HG03565 (cell line): ENCODE data around the gene LPCAT1.
"Not testable (repeated sequence)": the region's sequence is repeated elsewhere in the genome, so short reads cannot be mapped to it uniquely, and the experiment has no call there.

Experiments
- ATAC-seq: cut with Tn5 transposase; IDR thresholded peaks from one replicate; pipeline ENCODE4 v1.9.1; 2021; ENCODE audit warnings: mild to moderate bottlenecking, moderate library complexity; ENCODE audit not compliant: unreplicated experiment

Gene LPCAT1

GRCh38 chr5:1510151-1510561 is 13.6 kb downstream of the LPCAT1 start:
- no peak for ATAC-seq

DNA sequence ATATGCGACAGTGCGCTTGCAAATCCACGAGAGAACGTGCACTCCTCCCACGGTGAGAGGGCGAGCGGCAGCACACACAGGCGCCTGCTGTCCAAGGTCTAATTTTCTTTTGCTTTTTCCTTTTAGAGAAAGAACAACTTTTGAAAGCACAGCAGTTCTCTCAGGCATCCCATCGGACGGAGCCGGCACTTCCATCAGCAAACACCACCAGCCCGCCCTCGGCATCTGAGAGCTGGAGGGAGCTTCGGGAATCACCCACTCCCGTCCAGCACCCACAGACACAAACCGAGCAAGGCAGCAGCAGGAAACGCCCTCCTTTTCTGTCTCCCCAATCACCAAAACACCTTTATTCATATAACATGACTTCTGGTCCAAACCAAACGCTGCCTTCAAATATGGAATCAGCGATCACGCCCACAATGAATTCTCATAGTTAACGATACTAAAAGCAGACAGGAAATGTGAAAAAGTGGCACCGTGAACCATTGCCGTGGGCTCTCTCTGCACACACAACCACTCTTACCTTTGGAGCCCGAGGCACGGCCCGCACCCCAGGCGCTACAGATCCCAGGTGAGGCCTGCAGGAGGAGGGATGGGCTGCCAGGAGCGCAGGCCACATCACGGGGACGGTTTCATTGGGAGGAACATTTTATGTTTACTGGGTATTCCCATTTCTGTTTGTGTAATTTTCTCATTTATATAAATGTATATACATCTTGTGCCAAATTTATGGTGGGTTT is 14.2 kb downstream of the LPCAT1 start:
- ATAC-seq, result no peak

GRCh38 chr5:1508659-1509290 is 15.0 kb downstream of the LPCAT1 start:
- ATAC-seq, result no peak

DNA sequence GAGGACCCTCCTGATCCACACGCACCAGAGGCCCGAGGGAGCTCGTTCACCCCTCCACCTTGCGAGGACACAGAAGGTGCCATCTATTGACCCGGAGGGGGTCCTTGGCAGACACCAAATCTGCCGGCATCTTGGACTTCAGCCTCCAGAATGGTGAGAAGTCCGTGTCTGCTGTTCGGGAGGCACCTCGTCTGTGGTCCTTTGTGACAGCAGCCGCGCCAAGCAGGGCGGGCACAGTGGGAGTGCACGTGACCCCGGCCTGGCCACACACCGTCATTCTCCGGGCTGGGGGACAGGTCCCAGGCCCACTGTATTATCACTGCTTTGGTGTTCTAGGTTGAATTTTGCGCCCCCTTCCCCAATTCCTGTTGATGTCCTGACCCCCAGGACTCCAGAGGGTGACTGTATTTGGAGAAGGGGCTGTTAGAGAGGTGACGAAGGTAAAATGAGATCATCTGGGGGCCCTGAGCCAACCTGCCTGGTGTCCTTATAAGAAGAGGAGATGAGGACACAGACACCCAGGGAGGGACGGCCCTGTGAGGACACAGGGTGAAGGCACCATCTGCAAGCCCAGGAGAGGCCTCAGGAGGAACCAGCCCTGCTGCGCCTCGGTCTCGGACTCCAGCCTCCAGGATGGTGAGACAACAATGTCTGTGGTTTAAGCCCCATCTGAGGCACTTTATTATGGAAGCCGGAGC is 15.7 kb downstream of the LPCAT1 start:
- no peak for ATAC-seq

DNA sequence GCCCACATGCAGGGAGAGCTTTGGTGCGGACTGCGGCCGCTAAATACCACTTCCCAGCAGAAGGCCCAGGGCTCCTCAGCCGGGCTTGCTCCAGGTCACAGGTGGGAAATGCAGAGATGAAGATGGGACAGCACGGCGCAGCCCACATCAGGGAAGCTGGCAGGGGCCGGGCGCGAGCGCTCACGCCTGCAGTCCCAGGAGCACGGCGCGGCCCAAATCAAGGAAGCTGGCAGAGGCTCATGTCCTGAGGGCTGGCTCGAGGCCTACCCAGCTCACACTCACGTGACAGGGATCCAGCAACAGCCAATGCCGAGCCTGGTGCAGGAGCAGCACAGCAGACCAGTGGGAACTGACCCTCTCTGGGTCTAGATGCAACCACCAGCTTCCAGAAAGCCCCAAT is 16.3 kb downstream of the LPCAT1 start:
- no peak for ATAC-seq

GRCh38 chr5:1507014-1507375 is 16.8 kb downstream of the LPCAT1 start:
- ATAC-seq, result no peak

- ATAC-seq, result no peak
Observed at GRCh38 chr5:1506242-1507013, 17.3 kb downstream of the LPCAT1 start.

DNA sequence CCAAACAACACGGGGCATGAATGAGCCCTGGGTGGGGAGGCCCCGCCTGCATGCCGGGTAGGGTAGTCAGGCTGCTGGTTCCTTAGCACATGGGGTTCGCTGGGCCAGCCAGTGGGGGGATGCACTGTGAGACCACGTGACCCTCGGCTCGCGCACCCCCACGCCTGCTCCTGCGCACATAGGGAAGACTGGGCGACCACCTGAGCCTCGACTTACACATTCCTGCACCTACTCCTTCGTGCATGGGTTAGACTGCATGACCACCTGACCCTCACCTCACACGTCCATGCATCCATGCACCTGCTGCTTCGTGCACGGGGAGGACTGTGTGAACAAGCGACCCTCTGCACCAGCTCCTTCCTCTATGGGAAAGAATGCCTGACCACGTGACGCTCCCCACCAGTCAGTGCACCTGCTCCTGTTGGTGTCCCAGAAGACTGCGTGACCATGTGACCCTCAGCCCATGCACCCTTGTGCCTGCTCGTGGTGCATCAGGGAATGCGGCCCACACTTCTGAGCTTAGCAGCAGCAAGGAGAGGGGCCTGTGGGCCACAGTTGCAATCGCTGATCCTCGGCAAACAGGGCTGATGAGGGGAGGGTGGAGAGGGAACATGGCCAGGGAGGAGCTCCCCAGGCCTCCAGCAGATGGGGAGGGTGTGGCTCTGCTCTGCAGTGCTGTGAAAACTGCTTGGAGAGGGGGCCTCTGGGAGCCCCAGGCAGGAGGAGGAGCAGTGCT is 18.1 kb downstream of the LPCAT1 start:
- no peak for ATAC-seq

- ATAC-seq, result not testable (repeated sequence)
Observed at GRCh38 chr5:1505089-1505488, 18.7 kb downstream of the LPCAT1 start.

DNA sequence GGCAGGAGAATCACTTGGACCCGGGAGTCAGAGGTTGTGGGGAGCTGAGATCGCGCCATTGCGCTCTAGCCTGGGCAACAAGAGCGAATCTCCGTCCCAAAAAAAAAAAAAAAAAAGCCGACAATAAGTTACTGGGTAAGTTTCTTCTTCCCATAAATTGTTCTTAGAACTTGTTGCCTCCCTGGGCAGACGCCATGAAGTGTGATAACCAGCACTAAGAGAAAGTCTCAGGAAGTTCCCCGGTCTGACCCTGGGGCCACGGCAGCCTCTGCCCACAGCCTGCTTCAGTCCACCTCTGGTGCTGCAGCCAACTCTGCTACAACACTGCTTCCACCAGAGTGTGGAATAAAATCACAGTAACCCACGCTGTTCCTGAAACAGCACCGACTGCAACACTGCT is 19.1 kb downstream of the LPCAT1 start:
- ATAC-seq, result no peak

- no peak for ATAC-seq
Observed at GRCh38 chr5:1504069-1504595, 19.6 kb downstream of the LPCAT1 start.

GRCh38 chr5:1503241-1504068 is 20.3 kb downstream of the LPCAT1 start:
- ATAC-seq, result peak; percentile 20

DNA sequence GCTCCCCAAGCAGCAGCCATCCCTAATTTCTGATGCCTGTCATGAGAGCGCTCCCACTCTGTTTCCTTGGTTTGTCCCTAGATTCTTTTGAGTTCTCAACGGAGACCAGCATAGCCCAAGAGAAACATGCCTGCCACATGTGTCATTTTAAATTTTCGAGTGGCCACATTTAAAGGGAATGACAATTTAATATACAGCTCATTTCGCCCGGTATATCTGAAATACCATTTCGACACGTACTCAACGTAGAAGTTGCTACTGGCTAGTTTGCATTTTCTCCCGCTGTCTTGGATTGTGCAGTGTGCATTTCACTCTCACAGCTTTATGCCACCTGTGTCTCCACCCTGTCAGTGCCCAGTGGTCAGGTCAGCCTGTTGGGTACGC is 21.0 kb downstream of the LPCAT1 start:
- ATAC-seq, result no peak

DNA sequence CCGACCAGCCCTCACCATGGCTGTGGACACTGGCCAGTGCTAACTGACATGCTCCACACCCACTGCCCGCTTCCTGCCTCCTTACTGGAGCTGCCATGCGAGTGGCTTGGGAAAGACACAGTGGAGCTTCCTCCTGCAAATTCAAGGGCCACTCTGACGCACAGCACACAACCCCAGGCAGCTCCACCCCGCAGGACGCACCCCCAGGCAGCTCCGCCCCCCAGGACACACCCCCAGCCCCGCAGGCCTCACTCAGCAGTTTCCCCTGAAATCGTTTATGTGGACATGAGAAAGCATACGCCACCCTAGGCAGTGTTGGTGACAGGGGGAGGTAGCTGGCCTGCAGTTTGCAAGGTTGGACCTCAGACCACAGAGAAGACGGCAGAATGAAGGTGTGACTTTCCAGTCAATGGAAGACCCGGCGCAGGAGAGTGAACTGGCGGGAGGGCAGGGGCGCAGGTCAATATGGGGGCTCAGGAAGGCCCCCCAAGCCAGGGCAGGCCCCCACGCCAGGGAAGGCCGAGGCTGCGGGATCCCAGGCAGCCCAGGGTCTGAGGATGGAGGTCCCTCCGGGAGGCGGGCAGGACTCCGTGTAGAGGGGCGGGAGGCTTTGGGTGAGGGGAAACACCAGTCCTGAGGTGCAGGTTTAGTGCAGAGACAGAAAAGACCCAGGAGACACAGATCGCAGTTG is 21.6 kb downstream of the LPCAT1 start:
- no peak for ATAC-seq

- no peak for ATAC-seq
Observed at GRCh38 chr5:1501372-1502045, 22.3 kb downstream of the LPCAT1 start.

DNA sequence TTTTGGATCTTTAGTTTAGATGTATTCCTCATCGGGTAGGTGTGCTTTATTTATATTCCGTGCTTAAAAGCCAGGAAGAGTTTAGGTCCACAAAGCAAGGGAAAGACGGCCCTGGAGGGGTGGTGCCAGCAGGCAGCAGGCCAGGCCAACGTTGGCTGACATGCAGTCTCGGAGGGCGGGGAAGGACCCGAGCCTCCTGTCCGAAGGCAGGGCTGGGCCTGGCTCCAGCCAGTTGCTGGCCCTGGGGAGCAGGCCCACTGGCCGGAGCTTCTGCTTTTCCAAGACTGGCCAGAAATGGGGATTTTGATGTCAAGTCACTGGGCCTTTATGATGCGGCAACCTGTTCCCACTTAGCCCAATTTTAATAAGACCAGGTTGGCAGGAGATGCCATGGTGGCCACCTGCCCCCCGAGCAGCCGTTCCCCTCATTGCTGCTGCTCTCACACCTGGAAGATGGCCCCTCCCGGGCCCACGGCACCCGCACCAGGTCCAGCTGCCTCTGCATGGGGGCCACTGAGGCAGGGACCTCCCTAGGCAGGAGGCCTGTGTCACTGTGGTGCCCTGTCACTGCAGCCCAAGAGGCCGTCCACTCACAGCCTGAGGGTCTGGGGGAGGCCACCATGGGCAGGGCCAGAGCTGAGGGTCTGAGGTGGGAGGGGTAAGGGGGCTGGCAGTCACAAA is 23.2 kb downstream of the LPCAT1 start:
- no peak for ATAC-seq

GRCh38 chr5:1499851-1500250 is 23.9 kb downstream of the LPCAT1 start:
- no peak for ATAC-seq
